SK-N-SH (cell line): ENCODE measurements around the gene GSC. TPM values are rescaled to one million over a fixed set of nuclear protein-coding genes. Genes with fewer than 3 reads are reported as not detected.

Experiments used
- CTCF ChIA-PET: fragments of 300-600, 350-600 bp; formaldehyde crosslinking; extraction: SDS; loops from one replicate; lab custom pipeline; 2021; lab: Yijun Ruan, JAX
- POLR2A ChIA-PET: fragments of 350-600 bp; sonication (Branson Sonifier 250); formaldehyde crosslinking; extraction: SDS; loops from one replicate; lab custom pipeline; 2020; ENCODE audit warnings: antibody characterized with exemption, inconsistent platforms; lab: Yijun Ruan, JAX
- DNase-seq: peaks from one replicate; pipeline ENCODE4 v3.0.0; 2012
- H2AFZ ChIP-seq: fragments of 200-600 bp; sonication (generic); 2 replicates; pipeline ENCODE4 v1.8.1; 2016; ENCODE audit warnings: antibody characterized with exemption, mild to moderate bottlenecking, low read depth
- H3F3A ChIP-seq: fragments of 200-600 bp; sonication (generic); replicated peaks from 2 replicates; pipeline ENCODE3; 2016; ENCODE audit warnings: antibody characterized with exemption, mild to moderate bottlenecking; ENCODE audit not compliant: insufficient read depth
- H3K27ac ChIP-seq, 2 experiments: fragments of 200-500 bp in 1 of 2; fragments of 200-600 bp in 1 of 2; sonication (Bioruptor generic) in 1 of 2; sonication (generic), shearing (Covaris generic) in 1 of 2; 2 replicates each; pipeline versions ENCODE4 v1.5.1 to v1.6.1; 2014 to 2016; ENCODE audit warnings: low read depth in 2 of 2, inconsistent platforms in 1 of 2, low read length in 1 of 2, mild to moderate bottlenecking in 1 of 2, mixed read lengths in 1 of 2
- H3K27me3 ChIP-seq: fragments of 200-600 bp; sonication (generic), shearing (Covaris generic); 2 replicates; pipeline ENCODE4 v1.6.1; 2016; ENCODE audit warnings: mixed run types; ENCODE audit not compliant: insufficient read depth
- H3K36me3 ChIP-seq, 2 experiments: fragments of 200-500 bp in 1 of 2; fragments of 200-600 bp in 1 of 2; sonication (Bioruptor generic) in 1 of 2; sonication (generic) in 1 of 2; replicated peaks in 1 of 2; 2 replicates each; pipeline versions ENCODE3 to v1.5.1; 2014 to 2016; ENCODE audit warnings: low read length in 1 of 2, mild to moderate bottlenecking in 1 of 2; ENCODE audit not compliant: insufficient read depth in 2 of 2, control insufficient read depth in 1 of 2
- H3K4me1 ChIP-seq, 2 experiments: fragments of 200-500 bp in 1 of 2; fragments of 200-600 bp in 1 of 2; sonication (Bioruptor generic) in 1 of 2; sonication (generic), shearing (Covaris generic) in 1 of 2; 2 replicates each; pipeline versions ENCODE4 v1.5.1 to v1.6.1; 2014 to 2016; ENCODE audit warnings: low read depth in 1 of 2, low read length in 1 of 2, mixed run types in 1 of 2; ENCODE audit not compliant: insufficient read depth in 2 of 2, control insufficient read depth in 1 of 2
- H3K4me2 ChIP-seq: fragments of 200-600 bp; sonication (generic), shearing (Covaris generic); 2 replicates; pipeline ENCODE4 v1.6.1; 2017; ENCODE audit warnings: mixed run types
- H3K4me3 ChIP-seq, 2 experiments: fragments of 200-500 bp in 1 of 2; fragments of 200-600 bp in 1 of 2; sonication (Bioruptor generic) in 1 of 2; sonication (generic), shearing (Covaris generic) in 1 of 2; 2 replicates each; pipeline versions ENCODE4 v1.5.1 to v1.8.1; 2014 to 2016; ENCODE audit warnings: low read depth in 2 of 2, inconsistent platforms in 1 of 2, low read length in 1 of 2, mild to moderate bottlenecking in 1 of 2, mixed read lengths in 1 of 2, moderate library complexity in 1 of 2
- H3K79me2 ChIP-seq: fragments of 200-600 bp; sonication (generic); 2 replicates; pipeline ENCODE4 v1.8.1; 2017; ENCODE audit warnings: mild to moderate bottlenecking; ENCODE audit not compliant: insufficient read depth
- H3K9ac ChIP-seq: fragments of 200-600 bp; sonication (generic); 2 replicates; pipeline ENCODE4 v1.6.1; 2017; ENCODE audit warnings: mixed run types
- H3K9me2 ChIP-seq: fragments of 200-600 bp; sonication (generic); 2 replicates; pipeline ENCODE4 v1.6.1; 2017; ENCODE audit warnings: mixed run types
- H3K9me3 ChIP-seq: fragments of 200-600 bp; sonication (generic); 2 replicates; pipeline ENCODE4 v1.6.1; 2017; ENCODE audit warnings: mixed run types, mild to moderate bottlenecking, moderate library complexity
- H4K20me1 ChIP-seq: fragments of 200-600 bp; sonication (generic); 2 replicates; pipeline ENCODE4 v1.6.1; 2017; ENCODE audit warnings: mild to moderate bottlenecking, mixed run types; ENCODE audit not compliant: insufficient read depth
- EP300 ChIP-seq, 2 experiments: IDR thresholded peaks; 2 replicates each; pipeline versions ENCODE4 v1.4.0 to v1.6.1; 2012; ENCODE audit warnings: borderline replicate concordance in 1 of 2, low read depth in 1 of 2, low read length in 1 of 2
- FOXJ3 ChIP-seq: sonication (generic); formaldehyde crosslinking; IDR thresholded peaks from 2 replicates; pipeline ENCODE4 v1.5.1; 2020; ENCODE audit warnings: mild to moderate bottlenecking, missing genetic modification reagents
- GABPA ChIP-seq: IDR thresholded peaks from 2 replicates; pipeline ENCODE4 v1.4.0; 2012; ENCODE audit warnings: low read depth, mild to moderate bottlenecking
- MEF2A ChIP-seq: IDR thresholded peaks from 2 replicates; pipeline ENCODE4 v1.4.0; 2012; ENCODE audit warnings: low read depth, borderline replicate concordance
- NRF1 ChIP-seq: IDR thresholded peaks from 2 replicates; pipeline ENCODE4 v1.6.1; 2012; ENCODE audit warnings: low read depth, mild to moderate bottlenecking, low read length
- POLR2AphosphoS5 ChIP-seq: IDR thresholded peaks from 2 replicates; pipeline ENCODE4 v1.6.1; 2012; ENCODE audit warnings: low read depth, low read length
- RFX5 ChIP-seq: IDR thresholded peaks from 2 replicates; pipeline ENCODE4 v1.6.1; 2012; ENCODE audit warnings: mild to moderate bottlenecking, improper control_type of control experiment, low read length
- RXRA ChIP-seq: IDR thresholded peaks from 2 replicates; pipeline ENCODE4 v1.4.0; 2012; ENCODE audit warnings: low read depth, mild to moderate bottlenecking, borderline replicate concordance
- TAF1 ChIP-seq: IDR thresholded peaks from 2 replicates; pipeline ENCODE4 v1.6.1; 2012; ENCODE audit warnings: low read depth, mild to moderate bottlenecking, low read length, moderate library complexity, borderline replicate concordance
- TCF12 ChIP-seq: IDR thresholded peaks from 2 replicates; pipeline ENCODE4 v1.4.0; 2012
- WGBS: methylation state at CpG from one replicate; pipeline ENCODE4 v1.1.6; 2017; ENCODE audit warnings: low lambda C conversion rate; 5-methylcytosine and 5-hydroxymethylcytosine counted together
- polyA plus RNA-seq, 3 experiments: library from polyadenylated mRNA; depleted of rRNA; stranded (reverse); fragments of >200 nt; gene quantifications; 2 replicates each; pipeline ENCODE4 v1.2.3, GENCODE V29; 2012
- TF ChIP-seq, protein P1 (sequence below): fragments of 150-350 bp; IDR thresholded peaks from 2 replicates; pipeline ENCODE4 v1.6.1; 2016; ENCODE audit warnings: mild to moderate bottlenecking, low read depth, low read length
- TF ChIP-seq, protein P2 (sequence below): IDR thresholded peaks from 2 replicates; pipeline ENCODE4 v1.6.1; 2012; ENCODE audit warnings: mild to moderate bottlenecking, low read depth, low read length, moderate library complexity
- TF ChIP-seq, protein P3 (sequence below): IDR thresholded peaks from 2 replicates; pipeline ENCODE4 v1.4.0; 2012; ENCODE audit warnings: low read depth, borderline replicate concordance
- TF ChIP-seq, protein P4 (sequence below): IDR thresholded peaks from 2 replicates; pipeline ENCODE4 v1.4.0; 2012; ENCODE audit warnings: low read depth

GSC gene
- polyA plus RNA-seq, 1 of the 3 experiments (the other 2 are of a cell fraction): 1.3 TPM

DNA sequence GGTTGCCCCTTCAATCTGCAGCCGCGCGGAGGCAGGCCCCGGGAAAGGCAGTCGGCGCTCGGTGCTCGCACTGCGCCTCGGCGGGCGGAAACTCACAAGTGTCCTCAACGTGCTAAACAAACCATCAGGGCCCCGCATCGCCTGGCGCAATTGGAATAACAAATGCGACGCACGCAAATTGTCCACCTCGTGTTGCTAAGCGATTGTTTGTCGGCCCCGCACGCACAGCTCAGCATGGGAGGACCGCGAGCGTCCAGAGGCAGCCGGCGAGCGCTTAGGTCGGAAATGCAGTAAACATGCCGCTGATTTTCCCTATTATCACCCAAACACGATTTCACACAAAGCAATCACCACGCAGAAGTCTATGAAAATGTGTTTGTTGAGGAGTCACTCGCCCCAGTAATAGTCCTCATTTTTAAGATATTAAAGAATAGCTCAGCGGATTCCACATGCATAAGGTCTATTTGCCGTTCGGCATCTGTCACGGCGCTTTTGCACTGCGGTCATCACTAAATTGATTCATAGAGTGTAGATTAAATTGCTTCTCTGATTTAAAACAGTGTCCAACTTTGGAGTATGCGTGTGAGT, 3.2 kb upstream of the GSC start:
- no peak overlapping the region for H2AFZ ChIP-seq
- H3K9ac ChIP-seq: no peak overlapping the region
- no peaks in the 10 kb centered on the region for H3F3A ChIP-seq
- H3K36me3 ChIP-seq: no peaks in the 10 kb centered on the region
- no peaks in the 10 kb centered on the region for H3K79me2 ChIP-seq
- WGBS: 46% methylated on average over 28 of the region's 42 CpGs
- CTCF ChIA-PET: interaction anchor here (0.6 to 1.9 kb wide), 3 partner anchors 24 to 659 kb away, joined by 3 to 7 read pairs (median 3); no protein-coding TSS in a partner anchor
- POLR2A ChIA-PET: no interaction called here
- no peak overlapping the region for H3K4me2 ChIP-seq
- DNase-seq: no peak
- no peak overlapping the region for H3K4me3 ChIP-seq
- peaks cover 4% of the 10 kb centered on the region; the same call in 1 of the 2 replicates for H3K27me3 ChIP-seq
- TF ChIP-seq, protein P1, sequence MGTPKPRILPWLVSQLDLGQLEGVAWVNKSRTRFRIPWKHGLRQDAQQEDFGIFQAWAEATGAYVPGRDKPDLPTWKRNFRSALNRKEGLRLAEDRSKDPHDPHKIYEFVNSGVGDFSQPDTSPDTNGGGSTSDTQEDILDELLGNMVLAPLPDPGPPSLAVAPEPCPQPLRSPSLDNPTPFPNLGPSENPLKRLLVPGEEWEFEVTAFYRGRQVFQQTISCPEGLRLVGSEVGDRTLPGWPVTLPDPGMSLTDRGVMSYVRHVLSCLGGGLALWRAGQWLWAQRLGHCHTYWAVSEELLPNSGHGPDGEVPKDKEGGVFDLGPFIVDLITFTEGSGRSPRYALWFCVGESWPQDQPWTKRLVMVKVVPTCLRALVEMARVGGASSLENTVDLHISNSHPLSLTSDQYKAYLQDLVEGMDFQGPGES: no peak
- TF ChIP-seq, protein P2, sequence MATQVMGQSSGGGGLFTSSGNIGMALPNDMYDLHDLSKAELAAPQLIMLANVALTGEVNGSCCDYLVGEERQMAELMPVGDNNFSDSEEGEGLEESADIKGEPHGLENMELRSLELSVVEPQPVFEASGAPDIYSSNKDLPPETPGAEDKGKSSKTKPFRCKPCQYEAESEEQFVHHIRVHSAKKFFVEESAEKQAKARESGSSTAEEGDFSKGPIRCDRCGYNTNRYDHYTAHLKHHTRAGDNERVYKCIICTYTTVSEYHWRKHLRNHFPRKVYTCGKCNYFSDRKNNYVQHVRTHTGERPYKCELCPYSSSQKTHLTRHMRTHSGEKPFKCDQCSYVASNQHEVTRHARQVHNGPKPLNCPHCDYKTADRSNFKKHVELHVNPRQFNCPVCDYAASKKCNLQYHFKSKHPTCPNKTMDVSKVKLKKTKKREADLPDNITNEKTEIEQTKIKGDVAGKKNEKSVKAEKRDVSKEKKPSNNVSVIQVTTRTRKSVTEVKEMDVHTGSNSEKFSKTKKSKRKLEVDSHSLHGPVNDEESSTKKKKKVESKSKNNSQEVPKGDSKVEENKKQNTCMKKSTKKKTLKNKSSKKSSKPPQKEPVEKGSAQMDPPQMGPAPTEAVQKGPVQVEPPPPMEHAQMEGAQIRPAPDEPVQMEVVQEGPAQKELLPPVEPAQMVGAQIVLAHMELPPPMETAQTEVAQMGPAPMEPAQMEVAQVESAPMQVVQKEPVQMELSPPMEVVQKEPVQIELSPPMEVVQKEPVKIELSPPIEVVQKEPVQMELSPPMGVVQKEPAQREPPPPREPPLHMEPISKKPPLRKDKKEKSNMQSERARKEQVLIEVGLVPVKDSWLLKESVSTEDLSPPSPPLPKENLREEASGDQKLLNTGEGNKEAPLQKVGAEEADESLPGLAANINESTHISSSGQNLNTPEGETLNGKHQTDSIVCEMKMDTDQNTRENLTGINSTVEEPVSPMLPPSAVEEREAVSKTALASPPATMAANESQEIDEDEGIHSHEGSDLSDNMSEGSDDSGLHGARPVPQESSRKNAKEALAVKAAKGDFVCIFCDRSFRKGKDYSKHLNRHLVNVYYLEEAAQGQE: no peak
- TF ChIP-seq NRF1: no peak
- no peak for TF ChIP-seq POLR2AphosphoS5
- TF ChIP-seq MEF2A: no peak
- no peak for TF ChIP-seq FOXJ3
- H3K9me3 ChIP-seq: no peaks in the 10 kb centered on the region
- H4K20me1 ChIP-seq: no peaks in the 10 kb centered on the region
- H3K27ac ChIP-seq: no peak overlapping the region
- peaks cover 0 to 8% of the 10 kb centered on the region in 2 experiments; a peak in 2 of 4 replicates for H3K4me1 ChIP-seq
- no peaks in the 10 kb centered on the region for H3K9me2 ChIP-seq

DNA sequence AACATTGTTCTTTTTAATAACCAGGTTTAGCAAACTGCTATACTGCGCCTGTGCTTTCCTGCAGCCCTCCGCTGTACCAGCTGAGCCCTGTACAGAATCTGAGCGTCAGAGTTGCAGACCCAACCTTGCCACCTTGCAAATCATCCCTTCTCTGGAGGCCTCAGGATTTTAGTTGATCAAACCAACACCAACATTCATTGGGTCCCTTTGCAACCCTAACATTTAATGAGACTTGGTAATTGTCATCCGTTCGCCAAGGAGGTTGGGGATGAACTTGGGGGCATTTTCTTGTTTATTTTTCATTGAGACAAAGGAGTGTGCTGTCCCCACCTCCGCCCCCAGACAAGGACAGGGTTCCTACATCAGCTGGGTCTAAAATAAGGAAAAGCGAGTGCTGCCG, 2.6 kb upstream of the GSC start:
- no peak overlapping the region for H3K27ac ChIP-seq
- no peaks in the 10 kb centered on the region for H3K9me3 ChIP-seq
- ChIA-PET POLR2A (no interaction called here), CTCF (interaction anchor here (0.9 kb wide), 1 partner anchor 23 kb away, joined by 3 read pairs; no protein-coding TSS in a partner anchor)
- H2AFZ ChIP-seq: no peak overlapping the region
- TF ChIP-seq, protein P3, sequence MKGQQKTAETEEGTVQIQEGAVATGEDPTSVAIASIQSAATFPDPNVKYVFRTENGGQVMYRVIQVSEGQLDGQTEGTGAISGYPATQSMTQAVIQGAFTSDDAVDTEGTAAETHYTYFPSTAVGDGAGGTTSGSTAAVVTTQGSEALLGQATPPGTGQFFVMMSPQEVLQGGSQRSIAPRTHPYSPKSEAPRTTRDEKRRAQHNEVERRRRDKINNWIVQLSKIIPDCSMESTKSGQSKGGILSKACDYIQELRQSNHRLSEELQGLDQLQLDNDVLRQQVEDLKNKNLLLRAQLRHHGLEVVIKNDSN: no peak
- TF ChIP-seq MEF2A (no peak), RFX5 (no peak), RXRA (no peak), GABPA (no peak), EP300 (IDR thresholded peaks at IDR 0.05; ENCODE audit: borderline replicate concordance in 1 of 2, low read depth in 1 of 2, low read length in 1 of 2) (no peak), NRF1 (no peak), TCF12 (no peak), TAF1 (no peak)
- TF ChIP-seq, protein P4, sequence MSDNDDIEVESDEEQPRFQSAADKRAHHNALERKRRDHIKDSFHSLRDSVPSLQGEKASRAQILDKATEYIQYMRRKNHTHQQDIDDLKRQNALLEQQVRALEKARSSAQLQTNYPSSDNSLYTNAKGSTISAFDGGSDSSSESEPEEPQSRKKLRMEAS: no peak
- H3K4me1 ChIP-seq: peaks cover 0 to 8% of the 10 kb centered on the region in 2 experiments; a peak in 2 of 4 replicates
- H3K4me2 ChIP-seq: no peak overlapping the region
- WGBS: 89% methylated on average over 8 of the region's 8 CpGs
- H3K4me3 ChIP-seq: no peak overlapping the region
- H3F3A ChIP-seq: no peaks in the 10 kb centered on the region
- no peaks in the 10 kb centered on the region for H3K36me3 ChIP-seq
- no peaks in the 10 kb centered on the region for H3K9me2 ChIP-seq
- H3K27me3 ChIP-seq: peaks cover 4% of the 10 kb centered on the region; the same call in 1 of the 2 replicates
- H3K9ac ChIP-seq: no peak overlapping the region
- no peaks in the 10 kb centered on the region for H4K20me1 ChIP-seq
- no peaks in the 10 kb centered on the region for H3K79me2 ChIP-seq
- DNase-seq: no peak
